Measurements from ENCODE around the gene MSH3. TPM values are rescaled to one million over a fixed set of nuclear protein-coding genes. Genes with fewer than 3 reads are reported as not detected.
A peak's percentile ranks its signal among the peaks of the same experiment; 100 is the strongest.

Gene MSH3
- polyA plus RNA-seq, 1 donor (not counting 4 experiments of a cell fraction or from before 2014, with no cell fraction given): 11.1 TPM

- no peak for TF ChIP-seq EZH2 (IDR thresholded peaks at IDR 0.05; ENCODE audit: low read length)
- peak; percentile 49 to 79 (median 71) for TF ChIP-seq CTCF (optimal IDR thresholded peaks at IDR 0.05 in 1 of 3, IDR thresholded peaks at IDR 0.05 in 1 of 3, conservative IDR thresholded peaks at IDR 0.05 in 1 of 3; ENCODE audit: extremely low read depth in 1 of 3, insufficient read depth in 2 of 3, low read length in 3 of 3)
- H3K4me3 ChIP-seq (ENCODE audit: control insufficient read depth in 2 of 3, extremely low read depth in 1 of 3, insufficient read depth in 2 of 3, low read depth in 1 of 3, low read length in 3 of 3): no peak overlapping the region
- no peak overlapping the region for H3K27ac ChIP-seq (ENCODE audit: control insufficient read depth, insufficient read depth, low read length)
- no peaks in the 10 kb centered on the region for H3K79me2 ChIP-seq (ENCODE audit: control insufficient read depth, insufficient read depth, low read length)
- FAIRE-seq: no peak
- H3K36me3 ChIP-seq (ENCODE audit: control insufficient read depth in 2 of 2, extremely low read depth in 1 of 2, insufficient read depth in 2 of 2, low read length in 2 of 2): peaks cover 0 to 3% of the 10 kb centered on the region in 2 experiments
- H3K9ac ChIP-seq (ENCODE audit: control insufficient read depth, extremely low read depth, insufficient read depth, low read length): no peak overlapping the region
- no peaks in the 10 kb centered on the region for H3K9me1 ChIP-seq (ENCODE audit: control insufficient read depth, extremely low read depth, insufficient read depth, low read length)
- no peak for DNase-seq (ENCODE audit: low read depth, low spot score)
- peaks cover 7% of the 10 kb centered on the region for H3K4me1 ChIP-seq (ENCODE audit: control insufficient read depth, extremely low read depth, insufficient read depth, low read length)
- no peak overlapping the region for H2AFZ ChIP-seq (ENCODE audit: control insufficient read depth, low read length)
- H3K9me3 ChIP-seq (ENCODE audit: control insufficient read depth, low read depth, low read length): no peaks in the 10 kb centered on the region
- dilution Hi-C loops (cut with MboI; ENCODE audit: extremely low pct_ligation_motif_present, low sequenced_read_pairs): no loop called here
- no peaks in the 10 kb centered on the region for H3K27me3 ChIP-seq (ENCODE audit: control insufficient read depth, extremely low read depth, insufficient read depth, low read length)
- H4K20me1 ChIP-seq (ENCODE audit: control insufficient read depth, extremely low read depth, insufficient read depth, low read length): no peaks in the 10 kb centered on the region
- H3K4me2 ChIP-seq (ENCODE audit: control insufficient read depth, extremely low read depth, insufficient read depth, low read depth, low read length): no peak overlapping the region
Observed at GRCh38 chr5:80711938-80712337, 57.5 kb downstream of the MSH3 start.

- Histone ChIP-seq H3K4me3 (ENCODE audit: control insufficient read depth in 2 of 3, extremely low read depth in 1 of 3, insufficient read depth in 2 of 3, low read depth in 1 of 3, low read length in 3 of 3) (no peak overlapping the region), H4K20me1 (ENCODE audit: control insufficient read depth, extremely low read depth, insufficient read depth, low read length) (no peaks in the 10 kb centered on the region), H2AFZ (ENCODE audit: control insufficient read depth, low read length) (no peak overlapping the region), H3K27me3 (ENCODE audit: control insufficient read depth, extremely low read depth, insufficient read depth, low read length) (no peaks in the 10 kb centered on the region), H3K4me1 (ENCODE audit: control insufficient read depth, extremely low read depth, insufficient read depth, low read length) (peaks cover 7% of the 10 kb centered on the region), H3K9me1 (ENCODE audit: control insufficient read depth, extremely low read depth, insufficient read depth, low read length) (no peaks in the 10 kb centered on the region), H3K27ac (ENCODE audit: control insufficient read depth, insufficient read depth, low read length) (no peak overlapping the region), H3K36me3 (ENCODE audit: control insufficient read depth in 2 of 2, extremely low read depth in 1 of 2, insufficient read depth in 2 of 2, low read length in 2 of 2) (peaks cover 0 to 3% of the 10 kb centered on the region in 2 experiments), H3K4me2 (ENCODE audit: control insufficient read depth, extremely low read depth, insufficient read depth, low read depth, low read length) (no peak overlapping the region), H3K9me3 (ENCODE audit: control insufficient read depth, low read depth, low read length) (no peaks in the 10 kb centered on the region), H3K9ac (ENCODE audit: control insufficient read depth, extremely low read depth, insufficient read depth, low read length) (no peak overlapping the region), H3K79me2 (ENCODE audit: control insufficient read depth, insufficient read depth, low read length) (no peaks in the 10 kb centered on the region)
- DNase-seq (ENCODE audit: low read depth, low spot score) (no peak), FAIRE-seq (no peak)
- dilution Hi-C loops (cut with MboI; ENCODE audit: extremely low pct_ligation_motif_present, low sequenced_read_pairs): no loop called here
- TF ChIP-seq CTCF (optimal IDR thresholded peaks at IDR 0.05 in 1 of 3, IDR thresholded peaks at IDR 0.05 in 1 of 3, conservative IDR thresholded peaks at IDR 0.05 in 1 of 3; ENCODE audit: extremely low read depth in 1 of 3, insufficient read depth in 2 of 3, low read length in 3 of 3) (no peak), EZH2 (IDR thresholded peaks at IDR 0.05; ENCODE audit: low read length) (no peak)
Observed at GRCh38 chr5:80712919-80713318, 58.5 kb downstream of the MSH3 start.

All from keratinocyte (primary cell).